HuH-7.5 (cell line): ENCODE results near the gene RPTN.

Source experiments
- DNase-seq: peaks from one replicate; pipeline ENCODE4 v3.0.0; 2011; ENCODE audit warnings: low spot score

RPTN gene

GRCh38 chr1:152159144-152159543, at the start of gene RPTN:
Gene RPTN (minus strand): TSS chr1:152159228. CDS start chr1:152157889, 1,339 bp downstream.
- DNase-seq: no peak

DNA sequence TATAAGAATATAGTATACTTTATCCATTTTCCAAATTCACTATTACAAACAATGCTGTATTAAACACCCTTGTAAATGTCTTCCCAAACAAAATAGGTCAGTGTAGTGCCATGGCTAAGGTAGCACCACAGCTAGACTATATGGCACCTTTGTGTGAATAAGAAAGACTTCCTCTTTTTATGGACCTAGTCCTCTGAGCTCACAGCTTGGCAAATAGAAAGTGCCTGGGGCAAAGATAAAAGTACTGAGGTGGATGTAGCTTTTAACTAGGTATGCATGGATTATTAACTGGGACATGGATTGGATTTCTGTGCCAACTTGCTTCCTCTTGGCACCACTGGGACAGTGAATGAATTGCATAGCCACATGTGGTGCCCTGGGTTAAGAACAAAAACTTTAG, 40.0 kb upstream of the RPTN start:
- no peak for DNase-seq

GRCh38 chr1:152197361-152197941, 38.4 kb upstream of the RPTN start:
- DNase-seq: no peak

GRCh38 chr1:152191711-152192110, 32.7 kb upstream of the RPTN start:
- no peak for DNase-seq

DNA sequence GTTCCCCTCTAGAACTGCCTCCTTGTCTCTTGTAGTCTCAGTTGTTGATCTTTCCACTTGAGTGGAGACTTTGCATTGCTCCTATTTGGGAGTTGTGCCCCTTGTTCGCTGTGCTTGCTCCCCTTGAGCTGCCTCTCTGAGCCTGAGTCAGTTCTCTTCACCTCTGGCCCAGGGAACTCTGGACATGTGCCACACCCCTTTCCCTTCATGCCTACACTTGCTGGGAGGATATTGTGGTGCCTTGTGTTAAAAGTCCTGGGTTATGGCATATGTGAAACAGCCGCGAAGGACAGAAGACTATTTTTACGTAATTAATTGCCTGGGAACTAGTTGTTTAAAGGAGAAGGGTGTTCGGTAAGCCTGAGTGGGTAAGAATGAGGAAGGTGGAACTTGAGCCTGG, 32.2 kb upstream of the RPTN start:
- DNase-seq: no peak

DNA sequence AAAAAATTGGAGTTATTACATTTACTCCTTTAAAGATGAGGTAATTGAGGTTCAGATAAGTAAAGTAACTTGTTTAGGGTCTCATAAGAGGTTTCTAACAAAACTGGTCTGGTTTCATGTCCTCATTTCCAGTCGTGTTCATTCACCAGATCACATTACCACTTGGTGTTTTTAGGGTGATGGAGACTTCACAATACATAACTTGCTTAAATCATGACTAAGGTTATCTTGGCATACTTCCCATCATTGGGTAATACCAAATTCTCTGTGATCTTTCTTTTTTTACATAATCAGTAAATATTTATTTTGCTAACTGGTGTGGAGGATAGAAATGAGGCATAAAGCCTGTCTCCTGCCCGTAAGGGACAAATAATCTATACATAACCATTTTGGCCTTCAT, 31.6 kb upstream of the RPTN start:
- no peak for DNase-seq

DNA sequence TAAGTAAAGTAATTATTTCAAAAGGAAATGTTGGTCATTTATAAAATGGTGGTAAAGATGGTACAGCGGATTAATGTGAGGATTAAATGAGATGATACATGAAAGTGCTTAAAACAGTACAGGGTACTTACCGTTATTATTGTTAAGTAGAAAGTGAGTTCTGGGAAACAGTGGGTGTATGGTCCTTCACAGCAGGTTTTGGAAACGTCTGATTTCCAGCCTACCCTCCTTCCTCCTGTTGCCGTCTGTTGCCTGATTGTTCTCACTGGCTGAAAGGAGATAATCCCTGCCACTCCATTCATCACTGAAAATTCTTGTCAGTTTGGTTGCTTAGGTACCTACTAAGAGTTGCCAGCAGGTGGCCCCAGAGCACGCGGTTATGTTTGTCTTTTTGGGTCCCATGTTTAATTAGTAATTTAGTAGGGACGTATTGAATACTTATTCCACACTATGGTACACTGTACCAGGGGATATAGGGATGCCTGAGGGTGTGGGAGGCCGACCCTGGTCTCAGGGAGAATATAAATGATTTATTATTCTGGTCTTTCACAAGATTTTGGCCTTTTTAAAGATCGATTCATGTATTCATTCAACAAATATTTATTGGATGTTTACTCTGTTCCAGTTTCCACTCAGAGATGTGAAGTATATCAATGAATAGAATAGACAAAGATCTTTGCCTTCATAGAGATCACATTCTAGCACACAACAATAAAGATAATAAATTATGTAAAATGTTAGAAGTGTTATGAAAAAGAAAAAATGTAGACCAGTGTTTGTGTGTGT, 30.8 kb upstream of the RPTN start:
- peak; percentile 70 for DNase-seq

- DNase-seq: peak; percentile 30
Observed at GRCh38 chr1:152188673-152189591, 29.9 kb upstream of the RPTN start.

DNA sequence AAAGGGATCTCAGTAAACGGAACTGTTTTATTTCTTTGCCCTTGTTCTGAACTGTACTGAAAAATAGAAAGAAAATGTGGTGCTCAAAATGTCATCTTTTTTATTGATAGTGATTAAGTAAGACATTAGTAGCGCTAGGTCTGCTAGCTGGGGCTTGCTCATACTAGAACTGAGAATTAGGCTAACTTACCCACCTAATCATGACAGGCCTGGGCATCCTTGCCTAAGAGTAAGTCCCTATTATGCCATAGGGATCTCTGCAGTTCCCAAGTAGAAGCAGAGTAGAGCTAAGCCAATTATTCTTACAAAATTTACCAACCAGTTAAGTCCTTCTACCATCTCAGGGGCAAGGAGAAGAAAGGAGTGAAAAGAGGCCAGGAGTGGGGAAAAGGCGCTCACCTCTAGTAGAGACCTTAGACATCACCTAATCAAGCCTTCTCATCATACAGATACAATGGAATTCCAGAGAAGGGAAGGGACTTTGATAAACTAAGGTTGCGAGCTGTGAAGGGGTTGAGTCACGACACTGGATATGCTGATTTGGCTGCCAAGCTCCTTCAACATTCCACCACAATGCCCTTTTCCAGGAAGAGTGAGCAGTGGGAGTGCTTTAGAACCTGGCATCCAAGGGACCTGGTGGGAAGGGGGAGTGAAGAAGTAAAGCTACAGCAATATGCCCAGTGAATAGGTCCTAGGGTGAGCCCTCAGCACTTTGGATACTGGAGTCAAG, 27.7 kb upstream of the RPTN start:
- DNase-seq: no peak

DNA sequence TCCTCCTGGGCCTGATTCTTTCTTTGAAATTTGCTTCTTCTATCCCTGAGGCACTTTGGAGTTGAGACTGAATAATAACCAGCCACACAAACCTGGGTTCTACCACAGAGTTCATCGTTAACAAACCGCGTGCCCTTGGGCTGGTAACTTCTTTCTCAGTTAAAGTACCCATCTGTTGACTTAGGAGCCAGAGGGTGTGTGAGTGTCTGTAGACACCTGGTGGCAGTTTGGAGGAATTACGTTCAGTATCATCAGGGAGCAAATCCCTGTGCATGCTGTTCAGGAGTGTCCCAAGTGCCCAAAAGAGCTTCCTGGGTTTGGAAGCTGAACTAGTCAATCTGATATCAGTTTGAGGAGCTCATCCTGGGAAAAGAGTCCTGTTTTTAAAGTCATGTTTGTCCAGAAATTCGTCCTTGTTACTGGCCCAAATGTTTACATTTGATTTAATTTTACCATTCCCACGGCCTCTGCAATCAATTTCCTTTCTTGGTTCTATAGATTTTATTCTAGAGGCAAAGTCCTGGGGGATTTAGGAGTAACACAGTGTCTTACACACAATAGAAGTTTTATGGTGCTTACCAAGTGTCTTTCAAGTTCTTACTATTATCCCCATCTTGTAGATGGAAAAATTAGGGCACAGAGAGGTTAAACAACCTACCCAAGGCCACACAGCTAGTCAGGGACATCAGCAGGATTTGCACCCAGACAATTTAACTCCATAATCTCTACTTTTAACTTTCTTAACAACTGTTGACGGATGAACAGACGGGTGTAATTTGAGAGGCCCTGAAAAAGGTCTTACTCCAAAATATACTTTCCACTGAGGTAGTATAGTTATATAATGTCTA, 26.7 kb upstream of the RPTN start:
- peak; percentile 61 for DNase-seq

DNA sequence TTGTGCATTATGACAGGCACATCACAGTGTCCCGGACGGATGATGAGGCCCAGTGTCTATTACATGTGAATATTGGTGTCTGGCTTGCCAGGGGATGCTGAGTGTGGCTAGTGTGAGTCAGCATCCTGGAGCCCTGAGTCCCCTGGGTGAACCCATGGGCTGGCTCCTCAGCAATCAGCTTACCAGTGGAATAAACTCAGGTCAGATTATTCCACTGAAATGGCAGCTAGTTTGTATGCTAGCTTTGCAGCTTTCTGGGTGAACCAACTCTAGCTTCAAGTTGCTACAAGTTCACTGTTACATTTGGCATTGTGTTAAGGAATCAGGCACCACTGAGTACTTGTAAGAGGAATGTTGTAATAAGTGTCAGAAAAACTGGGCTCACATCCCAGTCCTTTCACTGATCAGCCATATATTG, 23.9 kb upstream of the RPTN start:
- no peak for DNase-seq

DNA sequence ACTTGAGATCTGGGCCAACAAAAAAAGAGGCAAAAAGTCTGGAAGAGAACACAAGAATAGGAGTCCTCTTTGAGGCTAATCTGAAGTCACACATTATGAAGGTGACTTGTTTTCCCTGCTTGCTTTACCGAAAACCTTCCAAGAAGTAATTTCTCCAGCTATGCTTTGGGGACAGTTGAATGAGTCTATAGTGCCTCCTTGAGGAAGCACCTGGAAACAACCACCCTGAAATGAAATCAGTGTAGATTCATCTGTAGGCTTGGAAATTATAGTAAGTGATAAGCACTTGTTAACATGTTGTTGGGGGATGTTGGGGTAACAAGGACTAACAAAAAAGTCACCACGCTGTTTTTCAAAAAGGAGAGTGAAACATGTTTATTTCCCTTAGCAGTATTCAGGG, 23.4 kb upstream of the RPTN start:
- DNase-seq: no peak

DNA sequence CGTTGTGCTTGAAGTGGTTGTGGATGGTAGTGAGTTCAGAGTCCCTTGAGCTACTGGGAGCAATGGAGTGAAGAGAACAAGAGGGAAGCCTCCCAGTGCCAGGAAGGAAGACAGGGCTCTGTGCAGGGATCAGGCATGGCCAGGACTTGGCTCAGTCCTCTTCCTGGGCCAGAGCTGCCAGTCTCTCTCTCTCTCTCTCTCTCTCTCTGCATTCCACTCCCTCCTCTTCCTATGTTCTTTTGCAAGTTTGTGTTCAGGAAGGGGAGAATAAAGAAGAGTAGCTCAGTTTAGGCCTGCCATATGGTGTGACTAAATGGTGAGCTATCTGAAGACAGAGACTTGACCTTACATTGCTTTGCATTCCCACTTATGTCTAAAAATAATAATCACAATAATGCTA, 20.5 kb upstream of the RPTN start:
- no peak for DNase-seq

GRCh38 chr1:152170287-152170905, 11.4 kb upstream of the RPTN start:
- DNase-seq: no peak

DNA sequence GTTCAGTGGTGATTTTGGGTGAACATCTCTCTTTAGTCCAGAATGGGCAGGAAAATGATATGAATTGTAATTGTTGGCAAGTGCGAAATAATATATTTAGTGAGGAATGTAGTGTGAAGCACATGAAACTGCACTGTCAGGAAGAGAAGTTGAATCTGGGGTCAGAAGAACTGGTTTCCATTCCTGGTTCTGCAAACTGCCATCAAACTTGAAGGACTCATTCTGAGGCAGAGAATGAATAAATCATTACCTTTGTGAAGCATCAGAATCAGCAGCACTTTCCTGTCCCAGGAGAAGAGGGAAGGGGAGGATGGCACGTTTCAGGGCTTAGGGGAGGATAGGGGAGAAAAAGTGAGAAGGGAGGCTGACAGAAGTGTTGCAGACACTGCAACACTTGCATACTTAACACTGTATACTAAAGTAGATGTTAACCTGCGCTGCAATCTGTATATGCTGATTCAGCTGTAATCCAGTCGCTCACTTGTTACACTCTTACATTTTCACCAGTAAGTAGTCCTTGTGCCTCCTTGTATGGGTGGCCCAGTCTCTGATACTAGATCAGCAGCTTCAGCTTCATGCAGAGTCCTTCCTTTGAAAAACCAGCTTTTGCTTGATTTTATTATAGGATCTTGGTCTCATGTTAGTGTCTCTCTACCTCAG, 10.5 kb upstream of the RPTN start:
- DNase-seq: no peak

DNA sequence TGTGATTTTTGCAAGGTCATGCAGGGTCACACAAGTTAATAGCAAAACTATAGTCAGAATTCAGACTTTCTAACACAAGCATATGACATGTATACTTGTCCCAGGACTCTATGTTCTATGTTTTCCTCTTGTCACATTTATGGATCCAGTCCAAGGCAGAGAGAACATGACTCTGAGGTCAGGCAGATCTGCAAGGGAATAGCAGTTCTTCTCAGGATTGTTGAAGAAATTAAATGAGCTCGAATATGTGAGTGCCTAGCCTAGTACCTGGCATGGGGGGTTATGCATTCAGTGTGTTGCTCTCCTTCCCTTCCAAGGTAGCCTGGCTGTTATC, 9.5 kb upstream of the RPTN start:
- no peak for DNase-seq

GRCh38 chr1:152167835-152168534, 9.0 kb upstream of the RPTN start:
- no peak for DNase-seq

- no peak for DNase-seq
Observed at GRCh38 chr1:152166966-152167365, 7.9 kb upstream of the RPTN start.

GRCh38 chr1:152165286-152166077, 6.5 kb upstream of the RPTN start:
- DNase-seq: no peak
